Left lung (tissue), 10 donors: ENCODE measurements around the gene HOXA9. TPM values are rescaled to one million over a fixed set of nuclear protein-coding genes. Genes with fewer than 3 reads are reported as not detected.
A peak's percentile ranks its signal among the peaks of the same experiment; 100 is the strongest.

Source experiments
- ATAC-seq: fragments of 200-7000 bp; cut with Tn5 transposase; one replicate; pipeline ENCODE4 v1.9.1; 2020; ENCODE audit warnings: moderate library complexity
- DNase-seq, 4 donors: peaks; one replicate each; pipeline ENCODE4 v3.0.0-alpha.2; 2013 to 2020
- H3K27ac ChIP-seq, 2 donors: fragments of 200-600 bp; sonication (generic) in 1 of 2; one replicate each; pipeline versions ENCODE4 v1.5.0 to v1.8.0; 2020 to 2021
- H3K27me3 ChIP-seq, 2 donors: fragments of 200-600 bp; sonication (generic) in 1 of 2; one replicate each; pipeline versions ENCODE4 v1.5.0 to v1.8.0; 2020 to 2021
- H3K36me3 ChIP-seq, 2 donors: fragments of 200-600 bp; sonication (generic) in 1 of 2; one replicate each; pipeline versions ENCODE4 v1.5.0 to v1.8.0; 2020 to 2021
- H3K4me1 ChIP-seq, 2 donors: fragments of 200-600 bp; one replicate each; pipeline ENCODE4 v1.8.0; 2021
- H3K4me3 ChIP-seq, 2 donors: fragments of 200-600 bp; sonication (generic) in 1 of 2; one replicate each; pipeline versions ENCODE4 v1.5.0 to v1.8.0; 2020 to 2021; ENCODE audit warnings: mild to moderate bottlenecking in 1 of 2
- H3K9me3 ChIP-seq, 2 donors: fragments of 200-600 bp; sonication (generic) in 1 of 2; one replicate each; pipeline versions ENCODE4 v1.5.0 to v1.8.0; 2020 to 2021
- intact Hi-C, 2 donors: fragments of 100-400 bp; cut with DNase I; formaldehyde crosslinking; loops; one replicate each; pipeline versions ENCODE4 v1.11.2 to v1.14.2; 2022
- polyA plus RNA-seq, 6 donors: library from polyadenylated mRNA; unstranded; fragments of 120-200 nt; gene quantifications; one replicate each; pipeline ENCODE4 v1.2.1, GENCODE V29; 2013; ENCODE audit not compliant: insufficient read length in 6 of 6
- total RNA-seq, 2 donors: library from RNA; stranded (reverse); fragmentation: NEBNext Ultra II Directional; extraction: Animal tissue kit (Norgen Biotek cat#: 25700); gene quantifications; one replicate each; pipeline ENCODE4 v1.2.1, GENCODE V29; 2021
- TF ChIP-seq, protein P1 (sequence below), 2 donors: fragments of 200-600 bp; sonication (generic) in 1 of 2; IDR thresholded peaks; one replicate each; pipeline versions ENCODE4 v1.5.0 to v1.8.0; 2021; ENCODE audit warnings: antibody characterized with exemption in 2 of 2
- donor health status: DM: no; HTN: yes; CAD: no.
- donor health status: DM: no; HTN: no; CAD: no.

The HOXA9 gene
- total and polyA plus RNA-seq, 8 donors = 0.38 to 1.4 (median 0.57) TPM

DNA sequence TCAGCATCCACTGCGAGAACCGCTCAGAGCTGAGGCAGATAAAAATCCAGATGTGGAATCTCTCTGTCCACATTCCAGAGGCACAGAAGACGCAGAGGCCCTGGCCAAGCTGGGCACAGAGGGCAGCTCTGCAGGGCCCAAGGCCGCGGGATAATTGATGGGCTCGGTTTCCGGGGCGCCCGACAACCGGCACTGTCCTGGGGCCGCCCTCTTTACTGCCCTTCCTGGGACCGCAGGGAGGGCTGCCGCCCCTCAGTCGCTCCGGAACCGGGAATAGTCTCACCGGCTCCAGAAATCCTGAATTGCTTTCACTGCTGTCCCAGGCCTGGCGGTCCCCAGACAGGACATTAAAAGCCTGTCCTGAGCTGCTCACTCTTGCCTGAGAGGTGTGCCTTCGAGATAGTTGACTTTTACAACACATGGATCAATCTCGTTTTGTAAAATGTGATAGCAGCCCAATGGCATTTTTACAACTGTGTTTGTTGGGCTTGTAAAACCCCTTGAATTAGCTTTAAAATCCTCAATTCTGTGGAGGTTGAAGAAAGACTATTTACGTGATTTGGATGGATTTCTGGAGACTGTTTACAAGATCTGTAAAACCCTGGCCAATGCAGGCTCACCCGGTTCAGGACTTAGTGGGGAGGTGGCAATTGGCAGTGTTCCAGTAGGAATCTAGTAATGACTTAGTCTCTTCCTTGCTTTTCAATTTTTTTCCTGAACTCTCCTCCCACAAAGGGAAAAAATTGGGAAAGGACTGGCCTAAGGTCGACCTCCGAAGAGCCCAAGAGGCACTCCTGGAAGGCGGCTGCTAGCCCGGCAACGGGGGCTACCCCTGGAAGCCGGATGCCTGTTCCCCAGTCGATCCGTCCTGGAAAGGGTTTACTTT is 16.3 kb downstream of the HOXA9 start:
- DNase-seq = peak in 2 of 4 donors; percentile 44 to 71

DNA sequence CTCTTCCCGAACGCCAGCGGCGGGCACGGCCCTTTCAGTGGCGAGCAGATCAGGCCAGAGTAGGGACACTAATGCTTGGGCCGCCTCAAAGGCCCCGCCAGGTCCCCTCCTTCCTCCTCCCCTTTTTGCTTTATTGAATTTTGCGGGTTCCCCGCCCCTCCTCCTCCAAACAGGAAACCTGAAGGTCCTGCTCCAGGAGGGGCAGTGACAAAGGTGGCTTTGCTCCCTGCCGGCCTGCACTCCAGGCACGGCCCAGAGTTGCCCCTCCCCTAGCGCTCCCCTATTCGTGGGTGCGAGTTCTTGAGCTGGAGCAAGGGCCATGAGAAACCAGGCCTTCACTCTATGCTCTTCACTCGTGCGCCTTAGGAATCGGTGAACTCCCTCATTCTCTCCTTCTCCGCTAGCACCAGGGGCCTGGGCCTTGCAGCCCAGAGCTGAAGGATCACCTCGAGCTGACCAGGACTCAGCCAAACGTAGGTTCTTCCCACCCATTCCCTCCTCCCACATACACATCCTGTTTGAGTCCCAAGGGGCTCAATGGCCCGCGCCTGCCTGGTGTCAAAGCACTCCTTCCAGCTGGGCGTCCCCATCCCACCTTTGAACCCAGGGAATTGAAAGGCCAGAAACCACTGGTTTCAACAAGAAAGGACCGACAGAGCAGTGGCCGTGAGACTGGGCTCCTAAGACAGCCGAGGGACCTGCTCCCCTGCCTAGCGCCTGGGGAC is 17.1 kb downstream of the HOXA9 start:
- H3K4me1 ChIP-seq = peaks cover 0 to 50% of the 10 kb centered on the region in 2 donors
- peak overlapping the region; percentile 75 to 87 for H3K27ac ChIP-seq
- intact Hi-C loops = no loop called here
- no peaks in the 10 kb centered on the region for H3K9me3 ChIP-seq
- peak overlapping the region; percentile 19 to 41 for H3K4me3 ChIP-seq
- DNase-seq (peak in 2 of 4 donors; percentile 50 to 63), ATAC-seq (no peak)
- no peaks in the 10 kb centered on the region for H3K36me3 ChIP-seq
- peaks cover 63 to 100% of the 10 kb centered on the region in 2 donors for H3K27me3 ChIP-seq
- TF ChIP-seq, protein P1, sequence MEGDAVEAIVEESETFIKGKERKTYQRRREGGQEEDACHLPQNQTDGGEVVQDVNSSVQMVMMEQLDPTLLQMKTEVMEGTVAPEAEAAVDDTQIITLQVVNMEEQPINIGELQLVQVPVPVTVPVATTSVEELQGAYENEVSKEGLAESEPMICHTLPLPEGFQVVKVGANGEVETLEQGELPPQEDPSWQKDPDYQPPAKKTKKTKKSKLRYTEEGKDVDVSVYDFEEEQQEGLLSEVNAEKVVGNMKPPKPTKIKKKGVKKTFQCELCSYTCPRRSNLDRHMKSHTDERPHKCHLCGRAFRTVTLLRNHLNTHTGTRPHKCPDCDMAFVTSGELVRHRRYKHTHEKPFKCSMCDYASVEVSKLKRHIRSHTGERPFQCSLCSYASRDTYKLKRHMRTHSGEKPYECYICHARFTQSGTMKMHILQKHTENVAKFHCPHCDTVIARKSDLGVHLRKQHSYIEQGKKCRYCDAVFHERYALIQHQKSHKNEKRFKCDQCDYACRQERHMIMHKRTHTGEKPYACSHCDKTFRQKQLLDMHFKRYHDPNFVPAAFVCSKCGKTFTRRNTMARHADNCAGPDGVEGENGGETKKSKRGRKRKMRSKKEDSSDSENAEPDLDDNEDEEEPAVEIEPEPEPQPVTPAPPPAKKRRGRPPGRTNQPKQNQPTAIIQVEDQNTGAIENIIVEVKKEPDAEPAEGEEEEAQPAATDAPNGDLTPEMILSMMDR (IDR thresholded peaks at IDR 0.05) = no peak

More for the DNA sequence above, 16.3 kb downstream of the HOXA9 start:
- peaks cover 0 to 50% of the 10 kb centered on the region in 2 donors for H3K4me1 ChIP-seq
- TF ChIP-seq, protein P1 (IDR thresholded peaks at IDR 0.05) = no peak
- intact Hi-C loops = no loop called here
- peaks cover 71 to 100% of the 10 kb centered on the region in 2 donors for H3K27me3 ChIP-seq
- no peaks in the 10 kb centered on the region for H3K36me3 ChIP-seq
- H3K27ac ChIP-seq = peak overlapping the region; percentile 75 to 87
- peak overlapping the region; percentile 41 to 46 for H3K4me3 ChIP-seq
- no peak for ATAC-seq
- H3K9me3 ChIP-seq = no peaks in the 10 kb centered on the region

DNA sequence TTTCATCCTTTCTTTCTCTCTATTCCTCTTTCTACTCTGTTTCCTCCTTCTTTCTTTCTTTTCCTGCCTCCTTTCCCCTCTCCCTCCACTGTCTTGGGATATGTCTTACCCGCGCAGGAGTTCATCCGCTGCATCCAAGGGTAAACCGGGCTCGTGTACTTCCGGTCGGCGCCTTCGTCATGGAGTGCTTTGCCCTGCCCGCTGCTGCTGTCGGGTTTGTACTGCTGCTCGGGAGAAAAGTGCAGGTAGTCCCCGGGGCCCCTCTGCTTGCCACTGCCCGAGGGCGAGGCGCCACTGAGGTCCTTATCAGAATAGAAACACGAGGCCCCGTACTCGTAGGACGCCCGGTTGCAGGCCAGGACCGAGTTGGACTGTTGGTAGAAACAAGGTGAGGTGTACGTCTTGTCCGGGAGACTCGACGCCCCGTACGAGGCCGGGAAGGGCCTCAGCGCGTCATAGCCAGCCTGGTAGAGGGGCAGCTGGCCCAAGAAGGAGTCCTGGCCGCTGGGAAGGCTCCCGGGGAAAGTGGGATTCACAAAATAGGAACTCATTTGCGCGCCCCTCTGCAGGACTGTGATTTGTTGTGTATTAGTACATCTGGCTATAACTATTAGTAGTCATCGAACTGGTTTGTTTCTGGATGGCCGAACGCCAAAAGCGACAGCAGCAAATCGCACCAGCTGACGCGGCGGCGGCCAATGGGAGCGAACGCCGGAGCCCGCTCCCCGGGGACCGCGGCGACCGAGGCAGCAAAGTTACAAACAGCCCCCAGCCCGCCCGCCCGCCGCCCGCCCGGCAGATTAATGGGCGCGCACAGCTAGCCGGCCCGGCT is 17.9 kb downstream of the HOXA9 start, which contains the start of gene HOXA6:
Gene HOXA6 (minus strand): TSS at position 576 of the 832 bp plus-strand sequence. CDS start 25 bp downstream, at position 551.
- peak within 1 kb of the TSS; percentile 75 to 87 for H3K27ac ChIP-seq
- peaks cover 55 to 100% of the 10 kb centered on the region in 2 donors for H3K27me3 ChIP-seq
- H3K4me3 ChIP-seq = peak within 1 kb of the TSS; percentile 19 to 41
- ATAC-seq (no peak), DNase-seq (peak in 3 of 4 donors; percentile 46 to 82 (median 81))
- TF ChIP-seq, protein P1 (IDR thresholded peaks at IDR 0.05) = no peak
- no peaks in the 10 kb centered on the region for H3K36me3 ChIP-seq
- no peaks in the 10 kb centered on the region for H3K9me3 ChIP-seq
- intact Hi-C loops = no loop called here
- peaks cover 0 to 50% of the 10 kb centered on the region in 2 donors for H3K4me1 ChIP-seq

DNA sequence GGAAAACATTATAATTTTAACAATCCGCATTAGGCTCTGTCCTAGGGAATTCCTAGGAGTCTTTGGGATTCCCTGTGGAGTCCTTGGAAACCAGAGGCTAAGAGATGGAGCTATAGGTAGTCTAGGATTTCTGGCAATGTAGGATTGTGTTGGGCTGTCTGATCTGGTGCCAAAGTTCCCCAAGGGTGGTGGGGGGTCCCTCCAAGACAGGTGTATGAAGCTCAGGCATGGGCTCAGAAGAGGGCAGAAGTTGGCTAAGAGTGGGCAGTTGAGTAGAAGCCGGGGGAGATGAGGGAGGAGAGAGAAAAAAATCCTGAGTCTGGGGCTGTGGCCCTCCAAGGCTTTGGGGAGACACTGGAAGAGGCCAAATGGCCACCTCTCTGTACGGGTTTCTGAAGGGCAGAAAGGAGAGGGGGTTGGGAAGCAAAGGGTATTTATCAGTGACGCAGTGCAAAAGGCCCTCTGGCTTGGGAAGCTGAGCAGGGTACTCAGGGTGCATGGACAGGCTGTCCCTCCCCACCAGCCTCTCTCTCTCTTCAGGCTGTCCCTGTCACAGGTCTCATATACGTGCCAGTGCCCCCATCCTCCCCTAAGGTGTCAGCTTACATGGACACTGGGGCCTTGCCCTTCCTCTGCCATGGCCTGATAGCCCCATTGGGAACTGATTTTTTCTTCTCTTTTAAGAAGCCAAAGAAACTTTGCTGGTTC is 18.7 kb downstream of the HOXA9 start:
- H3K9me3 ChIP-seq = no peaks in the 10 kb centered on the region
- no peaks in the 10 kb centered on the region for H3K36me3 ChIP-seq
- intact Hi-C loops = no loop called here
- no peak for ATAC-seq
- H3K27ac ChIP-seq = peak overlapping the region; percentile 75 to 87
- H3K4me1 ChIP-seq = peaks cover 0 to 44% of the 10 kb centered on the region in 2 donors
- H3K4me3 ChIP-seq = peak overlapping the region in 1 of 2 donors; percentile 41
- peak in 1 of 4 donors; percentile 30 for DNase-seq
- peaks cover 47 to 100% of the 10 kb centered on the region in 2 donors for H3K27me3 ChIP-seq
- TF ChIP-seq, protein P1 (IDR thresholded peaks at IDR 0.05) = no peak
